Measurements from ENCODE around the gene EXOC7. TPM values are rescaled to one million over a fixed set of nuclear protein-coding genes. Genes with fewer than 3 reads are reported as not detected.

The EXOC7 gene
- total RNA-seq, 4 donors from 2014 or later, result 88.0 to 143 (median 105) TPM

GRCh38 chr17:76125922-76126321, 22.3 kb upstream of the EXOC7 start:
- Histone ChIP-seq H3K9me3 (no peaks in the 10 kb centered on the region), H3K27ac (no peak overlapping the region), H3K36me3 (no peaks in the 10 kb centered on the region), H3K4me1 (peaks cover 0 to 10% (median 6%) of the 10 kb centered on the region in 4 donors), H3K4me3 (no peak overlapping the region), H3K27me3 (peaks cover 2% of the 10 kb centered on the region)
- 88 to 98% methylated on average over 1 of the region's 1 CpG for WGBS, 2 donors (ENCODE audit: low coverage in 1 of 2)
- TF ChIP-seq EP300 (IDR thresholded peaks at IDR 0.05; ENCODE audit: low read depth) (no peak), POLR2A (IDR thresholded peaks at IDR 0.05) (no peak), POLR2AphosphoS5 (IDR thresholded peaks at IDR 0.05) (no peak)
- TF ChIP-seq, protein P1, sequence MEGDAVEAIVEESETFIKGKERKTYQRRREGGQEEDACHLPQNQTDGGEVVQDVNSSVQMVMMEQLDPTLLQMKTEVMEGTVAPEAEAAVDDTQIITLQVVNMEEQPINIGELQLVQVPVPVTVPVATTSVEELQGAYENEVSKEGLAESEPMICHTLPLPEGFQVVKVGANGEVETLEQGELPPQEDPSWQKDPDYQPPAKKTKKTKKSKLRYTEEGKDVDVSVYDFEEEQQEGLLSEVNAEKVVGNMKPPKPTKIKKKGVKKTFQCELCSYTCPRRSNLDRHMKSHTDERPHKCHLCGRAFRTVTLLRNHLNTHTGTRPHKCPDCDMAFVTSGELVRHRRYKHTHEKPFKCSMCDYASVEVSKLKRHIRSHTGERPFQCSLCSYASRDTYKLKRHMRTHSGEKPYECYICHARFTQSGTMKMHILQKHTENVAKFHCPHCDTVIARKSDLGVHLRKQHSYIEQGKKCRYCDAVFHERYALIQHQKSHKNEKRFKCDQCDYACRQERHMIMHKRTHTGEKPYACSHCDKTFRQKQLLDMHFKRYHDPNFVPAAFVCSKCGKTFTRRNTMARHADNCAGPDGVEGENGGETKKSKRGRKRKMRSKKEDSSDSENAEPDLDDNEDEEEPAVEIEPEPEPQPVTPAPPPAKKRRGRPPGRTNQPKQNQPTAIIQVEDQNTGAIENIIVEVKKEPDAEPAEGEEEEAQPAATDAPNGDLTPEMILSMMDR (IDR thresholded peaks at IDR 0.05), result no peak
- intact Hi-C loops (cut with DNase I; ENCODE audit: low total_unique reads) (no loop called here), in situ Hi-C loops (cut with MboI; ENCODE audit: low pct_ligation_motif_present in 1 of 4, low pct_unique_long_range_greater_than_20kb in 1 of 4, low sequenced_read_pairs in 3 of 4) (loop anchor here in 3 of 4 donors (10.0 kb wide), 2 partner anchors 59 to 159 kb away; no protein-coding TSS in a partner anchor)
- no peak for DNase-seq

DNA sequence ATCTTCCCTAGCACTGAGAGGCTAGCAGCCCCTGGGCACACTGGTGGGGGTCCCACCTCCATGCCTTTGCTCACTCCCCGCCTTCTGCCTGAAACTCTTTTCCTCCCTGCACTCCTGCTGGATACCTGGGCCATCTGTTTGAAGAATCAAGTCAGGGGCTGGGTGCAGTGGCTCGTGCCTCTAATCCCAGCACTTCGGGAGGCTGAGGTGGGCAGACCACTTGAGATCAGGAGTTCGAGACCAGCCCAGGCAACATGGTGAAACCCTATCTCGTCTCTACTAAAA, 21.7 kb upstream of the EXOC7 start:
- DNase-seq, result no peak
- 92 to 94% methylated on average over 3 to 5 of the region's 5 CpGs for WGBS, 2 donors (ENCODE audit: low coverage in 1 of 2)
- in situ Hi-C loops (cut with MboI; ENCODE audit: low pct_ligation_motif_present in 1 of 4, low pct_unique_long_range_greater_than_20kb in 1 of 4, low sequenced_read_pairs in 3 of 4), result loop anchor here in 3 of 4 donors (10.0 kb wide), 2 partner anchors 59 to 159 kb away; no protein-coding TSS in a partner anchor
- no peaks in the 10 kb centered on the region for H3K9me3 ChIP-seq
- H3K36me3 ChIP-seq, result no peaks in the 10 kb centered on the region
- peaks cover 0 to 10% (median 6%) of the 10 kb centered on the region in 4 donors for H3K4me1 ChIP-seq
- H3K27me3 ChIP-seq, result no peaks in the 10 kb centered on the region
- no peak overlapping the region for H3K4me3 ChIP-seq
- intact Hi-C loops (cut with DNase I; ENCODE audit: low total_unique reads), result no loop called here
- no peak overlapping the region for H3K27ac ChIP-seq
- TF ChIP-seq POLR2A (IDR thresholded peaks at IDR 0.05) (no peak), POLR2AphosphoS5 (IDR thresholded peaks at IDR 0.05) (no peak), EP300 (IDR thresholded peaks at IDR 0.05; ENCODE audit: low read depth) (no peak)
- TF ChIP-seq, protein P1 (IDR thresholded peaks at IDR 0.05), result no peak

DNA sequence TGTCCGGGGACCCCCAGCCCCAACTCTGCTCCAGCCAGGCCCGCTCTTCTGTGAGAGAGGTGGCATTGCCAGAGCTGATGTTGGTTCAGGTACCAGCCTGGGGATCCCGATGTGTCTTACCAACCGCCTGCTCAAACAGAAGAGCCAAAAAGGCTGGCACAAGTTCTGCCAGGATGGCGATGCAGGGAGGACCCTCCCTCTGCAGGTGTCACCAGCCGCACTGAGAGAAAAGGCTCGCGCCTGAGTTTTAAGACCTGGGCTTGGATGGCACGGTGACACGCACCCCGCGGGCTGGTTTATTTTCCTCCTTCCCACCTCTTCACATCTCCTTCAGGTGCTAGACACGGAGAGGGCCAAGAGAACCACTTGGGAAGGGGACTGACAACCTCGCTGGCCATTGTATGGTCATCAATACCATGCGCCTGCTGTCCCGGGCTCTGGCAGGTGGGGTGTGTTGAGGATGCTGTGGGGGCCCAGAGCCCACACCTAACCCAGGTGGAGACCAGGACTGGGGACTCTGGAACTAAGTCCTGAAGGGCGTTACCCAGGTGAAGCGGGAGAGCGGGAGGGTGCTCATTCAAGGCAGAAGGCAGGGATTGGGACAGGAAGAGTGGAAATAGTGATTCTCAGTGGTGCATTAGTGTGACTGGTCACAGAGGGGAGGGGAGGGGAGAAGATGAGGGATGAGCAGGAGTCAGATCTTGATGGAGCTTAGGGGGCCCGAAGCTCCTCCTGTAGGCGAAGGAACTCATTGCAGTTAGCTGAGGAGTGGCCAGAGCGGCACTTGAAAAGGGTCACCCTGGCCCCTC, 21.2 kb upstream of the EXOC7 start:
- Histone ChIP-seq H3K9me3 (no peaks in the 10 kb centered on the region), H3K36me3 (no peaks in the 10 kb centered on the region), H3K4me3 (no peak overlapping the region), H3K4me1 (peaks cover 0 to 10% (median 6%) of the 10 kb centered on the region in 4 donors), H3K27me3 (no peaks in the 10 kb centered on the region), H3K27ac (no peak overlapping the region)
- TF ChIP-seq, protein P1 (IDR thresholded peaks at IDR 0.05), result no peak
- TF ChIP-seq POLR2A (IDR thresholded peaks at IDR 0.05) (no peak), EP300 (IDR thresholded peaks at IDR 0.05; ENCODE audit: low read depth) (no peak), POLR2AphosphoS5 (IDR thresholded peaks at IDR 0.05) (no peak)
- no peak for DNase-seq
- intact Hi-C loops (cut with DNase I; ENCODE audit: low total_unique reads), result loop anchor here (5.0 kb wide), 1 partner anchor 153 kb away; no protein-coding TSS in a partner anchor
- 56 to 87% methylated on average over 3 to 22 of the region's 22 CpGs for WGBS, 2 donors (ENCODE audit: low coverage in 1 of 2)
- in situ Hi-C loops (cut with MboI; ENCODE audit: low pct_ligation_motif_present in 1 of 4, low pct_unique_long_range_greater_than_20kb in 1 of 4, low sequenced_read_pairs in 3 of 4), result loop anchor here (5.0 to 10.0 kb wide), 3 partner anchors 60 to 160 kb away; no protein-coding TSS in a partner anchor

GRCh38 chr17:76123749-76124581, 20.4 kb upstream of the EXOC7 start:
- TF ChIP-seq, protein P1 (IDR thresholded peaks at IDR 0.05), result no peak
- no peak for TF ChIP-seq POLR2AphosphoS5 (IDR thresholded peaks at IDR 0.05)
- no peak for TF ChIP-seq EP300 (IDR thresholded peaks at IDR 0.05; ENCODE audit: low read depth)
- 70% methylated on average over 9 of the region's 9 CpGs; no CpG with 5 or more reads in 1 of the 2 donors for WGBS, 2 donors (ENCODE audit: low coverage in 1 of 2)
- Histone ChIP-seq H3K36me3 (no peaks in the 10 kb centered on the region), H3K27me3 (no peaks in the 10 kb centered on the region), H3K4me1 (peaks cover 0 to 10% (median 6%) of the 10 kb centered on the region in 4 donors), H3K27ac (no peak overlapping the region), H3K9me3 (no peaks in the 10 kb centered on the region), H3K4me3 (no peak overlapping the region)
- intact Hi-C loops (cut with DNase I; ENCODE audit: low total_unique reads) (loop anchor here (5.0 kb wide), 1 partner anchor 153 kb away; no protein-coding TSS in a partner anchor), in situ Hi-C loops (cut with MboI; ENCODE audit: low pct_ligation_motif_present in 1 of 4, low pct_unique_long_range_greater_than_20kb in 1 of 4, low sequenced_read_pairs in 3 of 4) (loop anchor here (5.0 to 10.0 kb wide), 3 partner anchors 61 to 161 kb away; no protein-coding TSS in a partner anchor)
- DNase-seq, result no peak
